T-helper 1 cell treated with Interleukin-12 subunit alpha and Interleukin-12 subunit beta and Interleukin-4 antibody, amounts not matched to agents 30 μg/mL and 1 μg/mL, for 36 hours (primary cell): ENCODE data around the gene THOC5.
"Not testable (repeated sequence)": the region's sequence is repeated elsewhere in the genome, so short reads cannot be mapped to it uniquely, and the experiment has no call there.

ENCODE experiments used
- H3K27ac Mint-ChIP-seq: one replicate; pipeline ENCODE4 v1.8.0; 2021; ENCODE audit warnings: mild to moderate bottlenecking, mixed read lengths
- H3K27me3 Mint-ChIP-seq: one replicate; pipeline ENCODE4 v1.8.0; 2021; ENCODE audit warnings: low read depth, mixed read lengths
- H3K36me3 Mint-ChIP-seq: one replicate; pipeline ENCODE4 v1.8.0; 2021; ENCODE audit warnings: low read depth, mixed read lengths
- H3K4me1 Mint-ChIP-seq: one replicate; pipeline ENCODE4 v1.8.0; 2021; ENCODE audit warnings: low read depth, mixed read lengths
- H3K4me3 Mint-ChIP-seq: one replicate; pipeline ENCODE4 v1.8.0; 2021; ENCODE audit warnings: mild to moderate bottlenecking, moderate library complexity, mixed read lengths
- H3K9me3 Mint-ChIP-seq: one replicate; pipeline ENCODE4 v1.8.0; 2021; ENCODE audit warnings: mixed read lengths

THOC5 gene

GRCh38 chr22:29553351-29554224 lies at the start of gene THOC5:
TSS of gene THOC5 (minus strand) at chr22:29553757. CDS start at chr22:29549147, 4,610 bp downstream.
- no peaks in the 10 kb centered on the region for H3K9me3 Mint-ChIP-seq
- H3K27me3 Mint-ChIP-seq: no peaks in the 10 kb centered on the region
- H3K27ac Mint-ChIP-seq: peak within 1 kb of the TSS; percentile 93
- H3K4me3 Mint-ChIP-seq: peak within 1 kb of the TSS; percentile 97
- peaks cover 19% of the 10 kb centered on the region for H3K4me1 Mint-ChIP-seq
- peaks cover 20% of the 10 kb centered on the region for H3K36me3 Mint-ChIP-seq

GRCh38 chr22:29598684-29599020 lies 45.1 kb upstream of the THOC5 start:
- no peaks in the 10 kb centered on the region for H3K27me3 Mint-ChIP-seq
- no peak overlapping the region for H3K27ac Mint-ChIP-seq
- H3K9me3 Mint-ChIP-seq: no peaks in the 10 kb centered on the region
- H3K4me1 Mint-ChIP-seq: peaks cover 7% of the 10 kb centered on the region
- H3K4me3 Mint-ChIP-seq: no peak overlapping the region
- no peaks in the 10 kb centered on the region for H3K36me3 Mint-ChIP-seq

- H3K27ac Mint-ChIP-seq, H3K27me3 Mint-ChIP-seq, H3K36me3 Mint-ChIP-seq, H3K4me3 Mint-ChIP-seq, H3K4me1 Mint-ChIP-seq, H3K9me3 Mint-ChIP-seq: not testable (repeated sequence)
These were observed 44.5 kb upstream of the THOC5 start for GRCh38 chr22:29597871-29598683.

GRCh38 chr22:29596408-29596807 lies 42.9 kb upstream of the THOC5 start:
- Mint-ChIP-seq H3K4me3 (no peak overlapping the region), H3K36me3 (no peaks in the 10 kb centered on the region), H3K27me3 (no peaks in the 10 kb centered on the region), H3K9me3 (no peaks in the 10 kb centered on the region), H3K4me1 (peaks cover 5% of the 10 kb centered on the region), H3K27ac (no peak overlapping the region)

- not testable (repeated sequence) for H3K36me3 Mint-ChIP-seq, H3K27me3 Mint-ChIP-seq, H3K4me3 Mint-ChIP-seq, H3K4me1 Mint-ChIP-seq, H3K9me3 Mint-ChIP-seq, H3K27ac Mint-ChIP-seq
These were observed 40.9 kb upstream of the THOC5 start for GRCh38 chr22:29594447-29594846.

GRCh38 chr22:29593923-29594322 lies 40.4 kb upstream of the THOC5 start:
- Mint-ChIP-seq H3K4me1 (peaks cover 9% of the 10 kb centered on the region), H3K9me3 (no peaks in the 10 kb centered on the region), H3K27ac (no peak overlapping the region), H3K27me3 (no peaks in the 10 kb centered on the region), H3K4me3 (no peak overlapping the region), H3K36me3 (no peaks in the 10 kb centered on the region)

- Mint-ChIP-seq H3K27ac (no peak overlapping the region), H3K4me3 (no peak overlapping the region), H3K36me3 (no peaks in the 10 kb centered on the region), H3K27me3 (no peaks in the 10 kb centered on the region), H3K4me1 (peaks cover 6% of the 10 kb centered on the region), H3K9me3 (no peaks in the 10 kb centered on the region)
These were observed 34.6 kb upstream of the THOC5 start for GRCh38 chr22:29587938-29588699.

- not testable (repeated sequence) for H3K4me3 Mint-ChIP-seq, H3K36me3 Mint-ChIP-seq, H3K4me1 Mint-ChIP-seq, H3K9me3 Mint-ChIP-seq, H3K27me3 Mint-ChIP-seq
- peak overlapping the region; percentile 58 for H3K27ac Mint-ChIP-seq
These were observed 32.7 kb upstream of the THOC5 start for GRCh38 chr22:29586193-29586705.

- no peaks in the 10 kb centered on the region for H3K9me3 Mint-ChIP-seq
- H3K36me3 Mint-ChIP-seq: no peaks in the 10 kb centered on the region
- H3K27me3 Mint-ChIP-seq: no peaks in the 10 kb centered on the region
- H3K27ac Mint-ChIP-seq: no peak overlapping the region
- peaks cover 13% of the 10 kb centered on the region for H3K4me1 Mint-ChIP-seq
- H3K4me3 Mint-ChIP-seq: no peak overlapping the region
These were observed 31.4 kb upstream of the THOC5 start for GRCh38 chr22:29584975-29585374.

- Mint-ChIP-seq H3K27me3 (no peaks in the 10 kb centered on the region), H3K27ac (peak overlapping the region; percentile 92), H3K9me3 (no peaks in the 10 kb centered on the region), H3K36me3 (no peaks in the 10 kb centered on the region), H3K4me3 (peak overlapping the region; percentile 94), H3K4me1 (peaks cover 14% of the 10 kb centered on the region)
These were observed 28.2 kb upstream of the THOC5 start for GRCh38 chr22:29581799-29582198.

GRCh38 chr22:29580200-29580810 lies 26.7 kb upstream of the THOC5 start:
- H3K27me3 Mint-ChIP-seq: no peaks in the 10 kb centered on the region
- no peaks in the 10 kb centered on the region for H3K9me3 Mint-ChIP-seq
- peak overlapping the region; percentile 94 for H3K4me3 Mint-ChIP-seq
- peaks cover 14% of the 10 kb centered on the region for H3K4me1 Mint-ChIP-seq
- no peaks in the 10 kb centered on the region for H3K36me3 Mint-ChIP-seq
- H3K27ac Mint-ChIP-seq: peak overlapping the region; percentile 87

GRCh38 chr22:29578462-29579200 lies 25.1 kb upstream of the THOC5 start:
- Mint-ChIP-seq H3K27me3 (no peaks in the 10 kb centered on the region), H3K4me1 (peaks cover 13% of the 10 kb centered on the region), H3K27ac (no peak overlapping the region), H3K9me3 (no peaks in the 10 kb centered on the region), H3K36me3 (no peaks in the 10 kb centered on the region), H3K4me3 (no peak overlapping the region)

GRCh38 chr22:29574762-29575450 lies 21.3 kb upstream of the THOC5 start:
- Mint-ChIP-seq H3K9me3 (no peaks in the 10 kb centered on the region), H3K4me3 (no peak overlapping the region), H3K27ac (no peak overlapping the region), H3K27me3 (no peaks in the 10 kb centered on the region), H3K36me3 (peaks cover 2% of the 10 kb centered on the region), H3K4me1 (peaks cover 2% of the 10 kb centered on the region)
